GM18507 (cell line): ENCODE results near the gene LRRC8E.

ENCODE experiments used
- DNase-seq: peaks from one replicate; pipeline ENCODE4 v3.0.0; 2011; ENCODE audit warnings: low read depth; ENCODE audit not compliant: insufficient read length; ENCODE audit errors: extremely low spot score
- FAIRE-seq: peaks from 2 replicates; lab custom pipeline; 2011; peaks lifted over from hg19 to GRCh38; lab: Jason Lieb, UNC

LRRC8E gene

GRCh38 chr19:7888145-7888825 lies at the start of gene LRRC8E:
Gene LRRC8E (plus strand): TSS chr19:7888510. CDS start chr19:7895604, 7,094 bp downstream.
- FAIRE-seq (no peak), DNase-seq (no peak)

GRCh38 chr19:7839476-7839875 lies 48.8 kb upstream of the LRRC8E start:
- no peak for FAIRE-seq

GRCh38 chr19:7840629-7841028 lies 47.7 kb upstream of the LRRC8E start:
- no peak for DNase-seq
- FAIRE-seq, result no peak

More at GRCh38 chr19:7839476-7839875, 48.8 kb upstream of the LRRC8E start:
- DNase-seq, result no peak

- FAIRE-seq, result no peak
- DNase-seq, result no peak
Measured at GRCh38 chr19:7841751-7842660, 46.3 kb upstream of the LRRC8E start.

GRCh38 chr19:7842661-7843294 lies 45.5 kb upstream of the LRRC8E start:
- FAIRE-seq (no peak), DNase-seq (no peak)

- DNase-seq, result no peak
- no peak for FAIRE-seq
Measured at GRCh38 chr19:7843521-7843920, 44.8 kb upstream of the LRRC8E start.

- no peak for DNase-seq
- FAIRE-seq, result no peak
Measured at GRCh38 chr19:7844405-7844804, 43.9 kb upstream of the LRRC8E start.

- FAIRE-seq (no peak), DNase-seq (no peak)
Measured at GRCh38 chr19:7844951-7845350, 43.4 kb upstream of the LRRC8E start.

GRCh38 chr19:7845390-7846154 lies 42.7 kb upstream of the LRRC8E start:
- DNase-seq (no peak), FAIRE-seq (no peak)

GRCh38 chr19:7846155-7846646 lies 42.1 kb upstream of the LRRC8E start:
- no peak for DNase-seq
- no peak for FAIRE-seq

GRCh38 chr19:7847664-7848063 lies 40.6 kb upstream of the LRRC8E start:
- DNase-seq (no peak), FAIRE-seq (no peak)

- DNase-seq (no peak), FAIRE-seq (no peak)
Measured at GRCh38 chr19:7848779-7849457, 39.4 kb upstream of the LRRC8E start.

GRCh38 chr19:7849631-7849999 lies 38.7 kb upstream of the LRRC8E start:
- no peak for DNase-seq
- no peak for FAIRE-seq

GRCh38 chr19:7850000-7850813 lies 38.1 kb upstream of the LRRC8E start:
- no peak for FAIRE-seq

GRCh38 chr19:7850945-7851622 lies 37.2 kb upstream of the LRRC8E start:
- DNase-seq, result no peak
- FAIRE-seq, result no peak

More at GRCh38 chr19:7850000-7850813, 38.1 kb upstream of the LRRC8E start:
- no peak for DNase-seq

GRCh38 chr19:7851623-7852500 lies 36.4 kb upstream of the LRRC8E start:
- DNase-seq (no peak), FAIRE-seq (no peak)
